Right lobe of liver (tissue), 4 donors: ENCODE results near the gene TGM6.

Experiments
- POLR2A ChIP-seq: fragments of 450-650 bp; IDR thresholded peaks from one replicate; pipeline ENCODE4 v1.6.1; 2017; ENCODE audit warnings: antibody characterized with exemption, mild to moderate bottlenecking
- TF ChIP-seq, protein P1 (sequence below), 4 donors: fragments of 200-600 bp in 3 of 4; fragments of 450-650 bp in 1 of 4; IDR thresholded peaks; one replicate each; pipeline versions ENCODE4 v1.5.1 to v1.8.0; 2016 to 2022; ENCODE audit warnings: antibody characterized with exemption in 4 of 4, mild to moderate bottlenecking in 2 of 4
- donor health status: DM: no; HTN: no; CAD: no.
- donor health status: DM: no; HTN: no; CAD: no.
- donor health status: DM: no; HTN: yes; CAD: no.

- TF ChIP-seq, protein P1, sequence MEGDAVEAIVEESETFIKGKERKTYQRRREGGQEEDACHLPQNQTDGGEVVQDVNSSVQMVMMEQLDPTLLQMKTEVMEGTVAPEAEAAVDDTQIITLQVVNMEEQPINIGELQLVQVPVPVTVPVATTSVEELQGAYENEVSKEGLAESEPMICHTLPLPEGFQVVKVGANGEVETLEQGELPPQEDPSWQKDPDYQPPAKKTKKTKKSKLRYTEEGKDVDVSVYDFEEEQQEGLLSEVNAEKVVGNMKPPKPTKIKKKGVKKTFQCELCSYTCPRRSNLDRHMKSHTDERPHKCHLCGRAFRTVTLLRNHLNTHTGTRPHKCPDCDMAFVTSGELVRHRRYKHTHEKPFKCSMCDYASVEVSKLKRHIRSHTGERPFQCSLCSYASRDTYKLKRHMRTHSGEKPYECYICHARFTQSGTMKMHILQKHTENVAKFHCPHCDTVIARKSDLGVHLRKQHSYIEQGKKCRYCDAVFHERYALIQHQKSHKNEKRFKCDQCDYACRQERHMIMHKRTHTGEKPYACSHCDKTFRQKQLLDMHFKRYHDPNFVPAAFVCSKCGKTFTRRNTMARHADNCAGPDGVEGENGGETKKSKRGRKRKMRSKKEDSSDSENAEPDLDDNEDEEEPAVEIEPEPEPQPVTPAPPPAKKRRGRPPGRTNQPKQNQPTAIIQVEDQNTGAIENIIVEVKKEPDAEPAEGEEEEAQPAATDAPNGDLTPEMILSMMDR (IDR thresholded peaks at IDR 0.05) = no peak
- TF ChIP-seq POLR2A = no peak
Measured at GRCh38 chr20:2399390-2399789, 18.7 kb downstream of the TGM6 start.
